HepG2 (cell line): ENCODE data around the gene UNC79. TPM values are rescaled to one million over a fixed set of nuclear protein-coding genes. Genes with fewer than 3 reads are reported as not detected.
A peak's percentile ranks its signal among the peaks of the same experiment; 100 is the strongest.

Experiments
- ATAC-seq: fragments of 200-7000 bp; cut with Tn5 transposase; 3 replicates; pipeline ENCODE4 v1.9.1; 2020; ENCODE audit warnings: mild to moderate bottlenecking, moderate library complexity
- BruUV-seq: library from RNA; stranded (reverse); fragments of 400-500 nt; replicated peaks from 2 replicates; lab custom pipeline; 2021; lab: Mats Ljungman, UMichigan
- CTCF ChIA-PET: fragments of 300-600 bp; formaldehyde crosslinking; extraction: SDS; loops from one replicate; lab custom pipeline; 2021; ENCODE audit warnings: low total read pairs, inconsistent platforms, low intra/inter-chr PET ratio; lab: Yijun Ruan, JAX
- POLR2A ChIA-PET: fragments of 350-600 bp; sonication (Branson Sonifier 250); formaldehyde crosslinking; loops from one replicate; lab custom pipeline; 2020; ENCODE audit warnings: antibody characterized with exemption, inconsistent platforms; lab: Yijun Ruan, JAX
- DNase-seq: peaks from one replicate; pipeline ENCODE4 v3.0.0-alpha.2; 2015; ENCODE audit warnings: low spot score
- FAIRE-seq: peaks from 3 replicates; lab custom pipeline; 2011; peaks lifted over from hg19 to GRCh38; lab: Jason Lieb, UNC
- H2AFZ ChIP-seq: one replicate; pipeline ENCODE4 v1.6.1; 2011; ENCODE audit warnings: low read length, inconsistent platforms
- H3K27ac ChIP-seq: fragments of 300-600 bp; 3 replicates; pipeline ENCODE4 v1.8.0; 2011; ENCODE audit warnings: mixed run types, mild to moderate bottlenecking, mixed read lengths, low read length, inconsistent platforms; ENCODE audit not compliant: insufficient read depth; ENCODE audit errors: extremely low read length
- H3K27me3 ChIP-seq, 2 experiments: fragments of 200-600 bp in 1 of 2; 2 replicates in 1 of 2; 3 replicates in 1 of 2; pipeline versions ENCODE4 v1.6.0 to v1.8.0; 2011; ENCODE audit warnings: low read length in 2 of 2, mild to moderate bottlenecking in 2 of 2, moderate library complexity in 2 of 2, inconsistent platforms in 1 of 2; ENCODE audit not compliant: insufficient read depth in 2 of 2, control insufficient read depth in 1 of 2
- H3K36me3 ChIP-seq, 2 experiments: fragments of 200-600 bp in 1 of 2; replicated peaks in 1 of 2; 2 replicates in 1 of 2; 3 replicates in 1 of 2; pipeline versions ENCODE4 v1.5.1 to v1.8.0; 2011; ENCODE audit warnings: low read length in 2 of 2, inconsistent platforms in 1 of 2; ENCODE audit not compliant: insufficient read depth in 2 of 2, control insufficient read depth in 1 of 2
- H3K4me1 ChIP-seq: 2 replicates; pipeline ENCODE4 v1.5.1; 2012; ENCODE audit warnings: low read length, inconsistent platforms; ENCODE audit not compliant: insufficient read depth
- H3K4me2 ChIP-seq: 2 replicates; pipeline ENCODE4 v1.6.0; 2011; ENCODE audit warnings: low read depth, low read length, inconsistent platforms
- H3K4me3 ChIP-seq, 3 experiments: fragments of 200-600 bp in 1 of 3; sonication (generic), shearing (Covaris generic) in 1 of 3; replicated peaks in 1 of 3; 2 replicates each; pipeline ENCODE4 v1.5.1; 2011 to 2016; ENCODE audit warnings: low read length in 3 of 3, inconsistent platforms in 2 of 3, low read depth in 2 of 3, mild to moderate bottlenecking in 2 of 3, control low read depth in 1 of 3, mixed read lengths in 1 of 3; ENCODE audit not compliant: insufficient read depth in 1 of 3
- H3K79me2 ChIP-seq: one replicate; pipeline ENCODE4 v1.6.1; 2011; ENCODE audit warnings: low read length, inconsistent platforms; ENCODE audit not compliant: insufficient read depth
- H3K9ac ChIP-seq: 2 replicates; pipeline ENCODE4 v1.6.0; 2011; ENCODE audit warnings: mild to moderate bottlenecking, low read depth, low read length, inconsistent platforms; ENCODE audit not compliant: insufficient read depth
- H3K9me3 ChIP-seq: 2 replicates; pipeline ENCODE4 v1.5.1; 2012; ENCODE audit warnings: mild to moderate bottlenecking, low read length
- H4K20me1 ChIP-seq: 2 replicates; pipeline ENCODE4 v1.6.0; 2011; ENCODE audit warnings: inconsistent platforms, mild to moderate bottlenecking, low read length, moderate library complexity; ENCODE audit not compliant: insufficient read depth
- BRCA1 ChIP-seq: sonication (generic); formaldehyde crosslinking; IDR thresholded peaks from 2 replicates; pipeline ENCODE4 v1.4.0; 2020; ENCODE audit warnings: missing genetic modification reagents
- CBX1 ChIP-seq: IDR thresholded peaks from one replicate; pipeline ENCODE4 v1.6.1; 2016; ENCODE audit warnings: antibody characterized with exemption, low read depth
- FOXA3 ChIP-seq: IDR thresholded peaks from 2 replicates; pipeline ENCODE4 v1.6.1; 2016; ENCODE audit warnings: missing genetic modification reagents, missing compliant biosample characterization
- GATAD1 ChIP-seq: IDR thresholded peaks from 2 replicates; pipeline ENCODE4 v1.6.1; 2016; ENCODE audit warnings: missing genetic modification reagents, missing compliant biosample characterization
- HOMEZ ChIP-seq: IDR thresholded peaks from 2 replicates; pipeline ENCODE4 v1.6.1; 2016; ENCODE audit warnings: low read depth
- ZNF317 ChIP-seq: sonication (generic); formaldehyde crosslinking; IDR thresholded peaks from 2 replicates; pipeline ENCODE4 v1.5.0; 2020; ENCODE audit warnings: mild to moderate bottlenecking, missing genetic modification reagents
- WGBS: methylation state at CpG from one replicate; pipeline ENCODE4 v1.1.6; 2017; ENCODE audit warnings: low lambda C conversion rate; 5-methylcytosine and 5-hydroxymethylcytosine counted together
- in situ Hi-C: cut with HindIII; loops from 2 replicates; pipeline ENCODE4 v1.10.0; 2017; ENCODE audit warnings: low pct_unique_long_range_greater_than_20kb; ENCODE audit not compliant: extremely low pct_ligation_motif_present
- intact Hi-C: fragments of 100-400 bp; cut with micrococcal nuclease; formaldehyde crosslinking; loops from one replicate; pipeline ENCODE4 v1.10.0; 2022; ENCODE audit not compliant: unreplicated experiment
- polyA plus RNA-seq, 8 experiments: library from polyadenylated mRNA; depleted of rRNA in 3 of 8; stranded (reverse) in 7 of 8; unstranded in 1 of 8; fragments of >200 nt; fragmentation: Illumina TruSeq in 4 of 8; extraction: Trizol in 4 of 8; gene quantifications; 2 replicates each; pipeline versions ENCODE4 v1.2.1 to v1.2.3, GENCODE V29; 2011 to 2016; ENCODE audit warnings: low read depth in 4 of 8, missing spikeins in 1 of 8, mixed read lengths in 1 of 8; ENCODE audit not compliant: insufficient read depth in 1 of 8
- total RNA-seq, 5 experiments: library from RNA; depleted of rRNA; stranded (reverse); fragments of >200 nt; fragmentation: Illumina TruSeq; extraction: Trizol; gene quantifications; 2 replicates each; pipeline ENCODE4 v1.2.3, GENCODE V29; 2016; ENCODE audit warnings: low read depth in 1 of 5
- TF ChIP-seq, protein P1 (sequence below): sonication (generic); formaldehyde crosslinking; IDR thresholded peaks from 2 replicates; pipeline ENCODE4 v1.5.0; 2020; ENCODE audit warnings: mild to moderate bottlenecking, missing genetic modification reagents, moderate library complexity

UNC79 gene
- total and polyA plus RNA-seq, 2 of the 13 experiments (the other 11 are each of a cell fraction or from before 2014, with no cell fraction given): under 0.01 TPM; not detected in 1

GRCh38 chr14:93520053-93520607 lies 89.4 kb downstream of the UNC79 start:
- H3K27ac ChIP-seq: no peak overlapping the region
- intact Hi-C loops: no loop called here
- ChIA-PET CTCF (no interaction called here), POLR2A (no interaction called here)
- 75% methylated on average over 3 of the region's 3 CpGs for WGBS
- no peak for DNase-seq
- no peak for FAIRE-seq
- TF ChIP-seq ZNF317 (CRISPR knock-in tag) (peak; percentile 99), BRCA1 (CRISPR knock-in tag) (no peak), FOXA3 (CRISPR knock-in tag) (no peak), CBX1 (no peak), GATAD1 (CRISPR knock-in tag) (no peak), HOMEZ (CRISPR knock-in tag) (peak; percentile 65; the same call in 1 of the 2 replicates)
- TF ChIP-seq, protein P1, sequence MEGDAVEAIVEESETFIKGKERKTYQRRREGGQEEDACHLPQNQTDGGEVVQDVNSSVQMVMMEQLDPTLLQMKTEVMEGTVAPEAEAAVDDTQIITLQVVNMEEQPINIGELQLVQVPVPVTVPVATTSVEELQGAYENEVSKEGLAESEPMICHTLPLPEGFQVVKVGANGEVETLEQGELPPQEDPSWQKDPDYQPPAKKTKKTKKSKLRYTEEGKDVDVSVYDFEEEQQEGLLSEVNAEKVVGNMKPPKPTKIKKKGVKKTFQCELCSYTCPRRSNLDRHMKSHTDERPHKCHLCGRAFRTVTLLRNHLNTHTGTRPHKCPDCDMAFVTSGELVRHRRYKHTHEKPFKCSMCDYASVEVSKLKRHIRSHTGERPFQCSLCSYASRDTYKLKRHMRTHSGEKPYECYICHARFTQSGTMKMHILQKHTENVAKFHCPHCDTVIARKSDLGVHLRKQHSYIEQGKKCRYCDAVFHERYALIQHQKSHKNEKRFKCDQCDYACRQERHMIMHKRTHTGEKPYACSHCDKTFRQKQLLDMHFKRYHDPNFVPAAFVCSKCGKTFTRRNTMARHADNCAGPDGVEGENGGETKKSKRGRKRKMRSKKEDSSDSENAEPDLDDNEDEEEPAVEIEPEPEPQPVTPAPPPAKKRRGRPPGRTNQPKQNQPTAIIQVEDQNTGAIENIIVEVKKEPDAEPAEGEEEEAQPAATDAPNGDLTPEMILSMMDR (CRISPR knock-in tag): no peak
- TF ChIP-seq, all 625 proteins: peak for 2
- no peaks in the 10 kb centered on the region for H4K20me1 ChIP-seq
- H3K4me2 ChIP-seq: no peak overlapping the region
- no peaks in the 10 kb centered on the region for H3K36me3 ChIP-seq
- H3K4me3 ChIP-seq: no peak overlapping the region
- H3K9me3 ChIP-seq: peaks cover 32% of the 10 kb centered on the region
- no peak overlapping the region for H3K9ac ChIP-seq
- in situ Hi-C loops: no loop called here
- no peaks in the 10 kb centered on the region for H3K27me3 ChIP-seq
- H3K4me1 ChIP-seq: no peaks in the 10 kb centered on the region
- no TSS peak for BruUV-seq
- no peak overlapping the region for H2AFZ ChIP-seq
- H3K79me2 ChIP-seq: no peaks in the 10 kb centered on the region
- ATAC-seq: no peak
